Activated T-cell treated with anti-CD3 and anti-CD28 coated beads, Interleukin-2, amount 50 U/mL, for 24 hours (primary cell): ENCODE measurements around the gene RFX3.

Source experiments
- DNase-seq: peaks from one replicate; pipeline ENCODE4 v3.0.0-alpha.2; 2020
- H3K27ac Mint-ChIP-seq: 2 replicates; pipeline ENCODE4 v1.8.0; 2020; ENCODE audit warnings: mild to moderate bottlenecking, mixed read lengths
- H3K27me3 Mint-ChIP-seq: 2 replicates; pipeline ENCODE4 v1.8.0; 2020; ENCODE audit warnings: mixed read lengths
- H3K36me3 Mint-ChIP-seq: 2 replicates; pipeline ENCODE4 v1.8.0; 2020; ENCODE audit warnings: low read depth, mixed read lengths
- H3K4me1 Mint-ChIP-seq: 2 replicates; pipeline ENCODE4 v1.8.0; 2020; ENCODE audit warnings: low read depth, mixed read lengths
- H3K4me3 Mint-ChIP-seq: 2 replicates; pipeline ENCODE4 v1.8.0; 2020; ENCODE audit warnings: mild to moderate bottlenecking, moderate library complexity, mixed read lengths
- H3K9me3 Mint-ChIP-seq: 2 replicates; pipeline ENCODE4 v1.8.0; 2020; ENCODE audit warnings: mixed read lengths

Gene RFX3

GRCh38 chr9:3525836-3526164, at the start of gene RFX3:
Gene RFX3, minus strand, starts transcription at chr9:3526001. Its CDS starts 130,413 bp downstream, at chr9:3395588.
- DNase-seq: no peak
- Mint-ChIP-seq H3K27me3 (no peaks in the 10 kb centered on the region), H3K36me3 (peaks cover 58% of the 10 kb centered on the region), H3K4me3 (peak within 1 kb of the TSS; percentile 96), H3K4me1 (peaks cover 56% of the 10 kb centered on the region), H3K27ac (peak within 1 kb of the TSS; percentile 100), H3K9me3 (no peaks in the 10 kb centered on the region)

DNA sequence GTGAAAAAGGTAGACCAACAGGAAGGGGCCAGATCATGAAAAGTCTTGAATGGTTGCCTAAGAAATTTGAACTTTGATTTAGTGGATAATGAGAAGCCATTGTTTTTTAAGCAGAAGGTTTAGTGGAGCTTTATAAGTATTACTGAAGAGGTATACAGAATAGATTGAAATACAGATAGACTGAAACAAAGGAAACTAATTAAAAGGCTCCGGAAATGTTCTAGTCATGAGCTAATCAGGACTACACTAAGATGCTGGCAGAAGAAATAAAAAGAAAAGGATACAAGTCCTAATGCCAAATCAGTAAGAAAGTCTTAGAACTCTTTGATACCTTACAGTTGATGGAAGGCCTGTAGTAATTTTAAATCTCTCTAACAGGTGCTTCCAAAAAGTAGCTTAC, 45.7 kb upstream of the RFX3 start:
- H3K9me3 Mint-ChIP-seq: no peaks in the 10 kb centered on the region
- DNase-seq: no peak
- no peak overlapping the region for H3K4me3 Mint-ChIP-seq
- no peaks in the 10 kb centered on the region for H3K36me3 Mint-ChIP-seq
- no peaks in the 10 kb centered on the region for H3K27me3 Mint-ChIP-seq
- peaks cover 7% of the 10 kb centered on the region for H3K4me1 Mint-ChIP-seq
- H3K27ac Mint-ChIP-seq: no peak overlapping the region

DNA sequence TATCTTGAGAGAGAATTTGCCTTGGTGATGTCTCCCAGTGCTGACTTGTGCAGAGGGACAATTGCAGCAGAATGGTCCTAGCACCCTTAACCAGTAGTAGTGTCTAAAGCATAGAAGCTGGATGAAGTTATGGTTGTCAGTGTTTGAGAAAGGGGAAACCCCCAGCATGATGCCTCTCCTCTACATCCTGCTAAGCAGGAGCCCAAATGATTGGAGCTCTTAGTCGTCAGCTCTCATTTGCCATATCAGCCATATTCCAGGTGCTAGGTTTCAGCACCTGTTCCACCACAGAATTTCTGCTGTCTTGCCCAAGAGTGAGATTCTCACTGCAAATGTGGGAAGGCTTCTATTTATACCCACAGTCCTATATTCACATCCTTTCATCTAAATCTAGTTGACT, 43.7 kb upstream of the RFX3 start:
- H3K9me3 Mint-ChIP-seq: no peaks in the 10 kb centered on the region
- DNase-seq: no peak
- no peak overlapping the region for H3K27ac Mint-ChIP-seq
- no peaks in the 10 kb centered on the region for H3K27me3 Mint-ChIP-seq
- H3K36me3 Mint-ChIP-seq: no peaks in the 10 kb centered on the region
- peaks cover 7% of the 10 kb centered on the region for H3K4me1 Mint-ChIP-seq
- no peak overlapping the region for H3K4me3 Mint-ChIP-seq

DNA sequence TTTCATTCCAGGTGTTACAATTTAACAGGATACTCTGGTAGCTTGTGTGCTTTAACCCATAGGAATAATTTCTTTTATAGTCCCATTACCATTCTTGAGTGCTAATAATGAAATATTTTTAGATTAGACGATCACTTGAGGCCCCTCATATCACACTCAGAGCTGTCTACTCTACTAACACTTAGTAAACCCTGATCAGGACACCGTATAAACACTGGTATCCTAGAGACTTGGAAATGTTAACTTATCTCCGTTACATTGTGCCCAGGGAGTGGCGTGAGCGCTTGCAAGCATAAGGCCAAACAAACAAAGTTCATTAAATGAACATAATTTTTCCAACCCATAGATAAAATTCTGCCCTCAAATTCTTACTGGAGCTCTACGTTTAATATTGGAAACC, 42.2 kb upstream of the RFX3 start:
- Mint-ChIP-seq H3K4me3 (no peak overlapping the region), H3K36me3 (no peaks in the 10 kb centered on the region), H3K27me3 (no peaks in the 10 kb centered on the region), H3K4me1 (peaks cover 7% of the 10 kb centered on the region), H3K9me3 (no peaks in the 10 kb centered on the region), H3K27ac (no peak overlapping the region)
- no peak for DNase-seq

DNA sequence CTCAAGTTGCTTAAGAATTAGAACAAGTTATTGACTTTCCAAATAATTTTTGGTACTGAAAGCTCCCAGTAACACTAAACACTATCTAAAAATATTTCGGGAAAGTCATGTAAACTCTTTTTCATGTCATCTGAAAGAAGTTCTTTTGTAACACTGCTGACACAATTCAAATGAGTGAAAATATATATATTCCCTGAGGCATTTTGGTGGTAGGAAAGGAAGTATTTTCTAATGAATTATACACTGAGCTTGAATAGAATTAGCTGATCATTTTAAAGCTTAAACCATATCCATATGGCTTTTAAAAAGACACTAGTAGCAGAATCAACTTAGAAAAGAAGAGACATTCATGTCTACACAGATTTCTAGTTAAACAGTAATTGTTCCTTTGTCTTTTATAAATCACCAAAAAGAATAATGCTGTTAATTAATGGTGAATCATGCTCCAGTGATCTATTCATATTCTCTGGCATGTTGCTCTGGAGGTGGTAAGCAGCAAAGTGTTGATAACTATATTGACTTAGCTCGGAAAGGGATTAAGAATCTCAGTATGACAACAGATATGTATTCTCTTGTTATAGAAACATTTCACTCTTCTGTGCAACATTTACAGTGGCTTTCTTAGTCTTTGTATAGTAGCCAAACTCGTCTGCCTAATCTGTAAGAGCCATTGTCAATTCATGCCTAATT, 27.4 kb upstream of the RFX3 start:
- Mint-ChIP-seq H3K27ac (no peak overlapping the region), H3K9me3 (no peaks in the 10 kb centered on the region), H3K36me3 (peaks cover 12% of the 10 kb centered on the region)

DNA sequence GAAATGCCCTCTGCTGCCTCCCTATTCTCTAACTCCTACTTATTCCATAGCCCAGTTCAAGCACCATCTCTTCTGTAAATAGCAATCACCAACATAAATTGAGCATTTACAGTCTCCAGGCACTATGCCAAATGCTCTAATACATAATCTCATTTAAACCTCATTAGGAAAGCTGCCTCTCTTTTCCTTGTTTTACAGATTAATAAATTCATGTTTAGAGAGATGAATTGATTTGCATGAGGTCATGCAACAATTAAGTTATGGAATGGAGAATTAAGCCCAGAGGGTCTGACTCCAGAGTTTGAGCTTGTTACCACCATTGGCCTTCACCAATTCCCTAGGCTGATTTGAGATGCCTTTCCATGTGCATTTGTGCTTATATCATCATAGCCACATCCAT, 23.4 kb upstream of the RFX3 start:
- H3K27ac Mint-ChIP-seq: no peak overlapping the region
- peaks cover 5% of the 10 kb centered on the region for H3K4me1 Mint-ChIP-seq
- no peaks in the 10 kb centered on the region for H3K27me3 Mint-ChIP-seq
- H3K4me3 Mint-ChIP-seq: no peak overlapping the region
- DNase-seq: no peak
- no peaks in the 10 kb centered on the region for H3K9me3 Mint-ChIP-seq
- peaks cover 10% of the 10 kb centered on the region for H3K36me3 Mint-ChIP-seq

More for the DNA sequence above, 27.4 kb upstream of the RFX3 start:
- H3K4me3 Mint-ChIP-seq: no peak overlapping the region
- DNase-seq: no peak
- no peaks in the 10 kb centered on the region for H3K4me1 Mint-ChIP-seq
- H3K27me3 Mint-ChIP-seq: no peaks in the 10 kb centered on the region

GRCh38 chr9:3548648-3549047, 22.8 kb upstream of the RFX3 start:
- Mint-ChIP-seq H3K4me1 (peaks cover 11% of the 10 kb centered on the region), H3K36me3 (peaks cover 10% of the 10 kb centered on the region), H3K27me3 (no peaks in the 10 kb centered on the region), H3K27ac (no peak overlapping the region), H3K4me3 (no peak overlapping the region), H3K9me3 (no peaks in the 10 kb centered on the region)
- DNase-seq: no peak

DNA sequence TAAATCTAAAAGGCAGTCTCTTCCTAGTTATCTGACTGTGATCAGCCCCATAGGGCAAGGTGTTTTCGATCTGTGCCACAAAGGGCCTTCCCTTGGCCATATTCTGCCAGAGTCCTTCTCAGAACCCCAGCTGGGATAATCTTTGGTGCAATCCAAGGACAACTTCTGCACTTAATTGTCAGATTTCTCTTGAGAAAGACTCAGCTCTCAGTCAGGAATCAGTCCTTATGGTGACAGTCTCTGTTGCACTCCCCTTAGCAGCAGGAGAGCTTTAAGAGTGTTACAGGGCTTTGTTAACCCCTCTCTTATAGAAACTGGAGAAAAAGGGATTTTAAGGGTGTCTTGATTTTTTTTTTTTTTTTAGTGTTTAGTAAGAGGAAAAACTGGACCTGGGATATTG, 15.4 kb upstream of the RFX3 start:
- Mint-ChIP-seq H3K4me3 (no peak overlapping the region), H3K27ac (no peak overlapping the region), H3K4me1 (peaks cover 26% of the 10 kb centered on the region), H3K27me3 (no peaks in the 10 kb centered on the region), H3K36me3 (no peaks in the 10 kb centered on the region), H3K9me3 (no peaks in the 10 kb centered on the region)
- DNase-seq: no peak

GRCh38 chr9:3534614-3535404, 9.0 kb upstream of the RFX3 start:
- H3K27ac Mint-ChIP-seq: peak overlapping the region; percentile 39

GRCh38 chr9:3532158-3532557, 6.4 kb upstream of the RFX3 start:
- Mint-ChIP-seq H3K9me3 (no peaks in the 10 kb centered on the region), H3K4me3 (no peak overlapping the region), H3K27ac (no peak overlapping the region), H3K4me1 (peaks cover 68% of the 10 kb centered on the region), H3K27me3 (no peaks in the 10 kb centered on the region), H3K36me3 (peaks cover 38% of the 10 kb centered on the region)
- no peak for DNase-seq

More at GRCh38 chr9:3534614-3535404, 9.0 kb upstream of the RFX3 start:
- H3K4me3 Mint-ChIP-seq: no peak overlapping the region
- H3K27me3 Mint-ChIP-seq: no peaks in the 10 kb centered on the region
- no peaks in the 10 kb centered on the region for H3K9me3 Mint-ChIP-seq
- H3K4me1 Mint-ChIP-seq: peaks cover 46% of the 10 kb centered on the region
- DNase-seq: no peak
- H3K36me3 Mint-ChIP-seq: peaks cover 24% of the 10 kb centered on the region

DNA sequence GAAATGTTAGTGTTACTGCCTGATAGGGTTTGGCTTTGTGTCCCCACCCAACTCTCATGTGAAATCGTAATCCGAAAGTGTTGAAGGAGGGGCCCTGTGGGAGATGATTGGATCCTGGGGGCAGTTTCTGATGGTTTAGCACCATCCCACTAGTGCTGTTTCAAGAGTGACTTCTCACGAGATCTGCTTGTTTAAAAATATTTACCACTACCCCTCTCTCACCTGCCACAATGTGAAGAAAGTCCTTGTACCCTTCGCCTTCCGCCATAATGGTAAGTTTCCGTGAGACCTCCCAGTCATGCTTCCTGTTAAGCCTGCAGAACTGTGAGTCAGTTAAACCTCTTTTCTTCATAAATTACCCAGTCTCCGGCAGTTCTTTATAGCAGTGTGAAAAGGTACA, 2.6 kb upstream of the RFX3 start:
- H3K27me3 Mint-ChIP-seq: no peaks in the 10 kb centered on the region
- H3K4me1 Mint-ChIP-seq: peaks cover 53% of the 10 kb centered on the region
- H3K36me3 Mint-ChIP-seq: peaks cover 64% of the 10 kb centered on the region
- peak; percentile 56 for DNase-seq
- H3K9me3 Mint-ChIP-seq: no peaks in the 10 kb centered on the region
- peak overlapping the region; percentile 100 for H3K27ac Mint-ChIP-seq
- peak overlapping the region; percentile 96 for H3K4me3 Mint-ChIP-seq

DNA sequence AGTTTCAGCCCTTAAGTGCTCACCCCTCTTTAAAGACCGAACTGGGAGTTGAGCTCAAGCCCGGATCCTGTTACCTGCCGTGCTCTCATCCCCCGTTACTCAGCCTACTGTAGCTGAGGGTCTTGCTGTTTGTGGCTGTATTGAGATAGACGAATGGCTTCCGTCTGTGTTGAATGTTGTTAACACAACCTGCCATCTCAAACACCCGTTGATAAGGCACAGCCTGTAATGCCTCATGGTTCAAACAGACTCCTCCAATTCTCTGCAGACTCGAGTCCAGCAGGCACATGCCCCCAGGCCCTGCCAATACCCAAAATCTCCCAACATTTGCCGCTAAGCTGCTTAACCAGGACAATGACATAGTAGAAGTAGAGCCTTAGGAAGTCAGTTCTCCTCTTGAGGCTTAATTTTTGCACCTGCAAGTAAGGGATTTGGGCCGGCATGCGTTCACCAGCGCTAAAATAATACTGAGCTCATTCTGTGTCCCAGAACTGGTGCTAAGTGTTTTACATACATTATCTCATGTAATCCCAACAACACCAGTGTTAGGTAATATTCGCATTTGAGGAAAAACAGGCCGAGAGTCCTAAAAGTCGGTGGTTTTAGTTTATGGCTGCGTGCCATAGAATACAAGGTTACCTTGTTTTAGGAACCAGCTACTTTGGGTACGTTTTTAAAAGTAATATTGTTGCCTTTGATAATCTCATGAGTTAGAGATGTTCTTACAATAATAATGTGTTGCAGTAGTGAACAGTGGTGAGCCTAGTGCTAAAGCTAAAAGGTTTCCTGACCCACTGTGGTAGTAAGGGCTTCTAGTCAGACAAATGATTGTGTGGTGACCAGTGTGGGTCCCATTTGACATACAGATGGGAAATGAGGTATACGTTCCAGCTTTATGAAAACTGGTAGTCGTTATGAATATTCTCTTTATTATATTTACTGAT, 1.5 kb upstream of the RFX3 start:
- H3K27ac Mint-ChIP-seq: peak overlapping the region; percentile 100
- peaks cover 56% of the 10 kb centered on the region for H3K4me1 Mint-ChIP-seq
- no peaks in the 10 kb centered on the region for H3K9me3 Mint-ChIP-seq
- peak overlapping the region; percentile 96 for H3K4me3 Mint-ChIP-seq
- peaks cover 61% of the 10 kb centered on the region for H3K36me3 Mint-ChIP-seq
- H3K27me3 Mint-ChIP-seq: no peaks in the 10 kb centered on the region
- DNase-seq: no peak

DNA sequence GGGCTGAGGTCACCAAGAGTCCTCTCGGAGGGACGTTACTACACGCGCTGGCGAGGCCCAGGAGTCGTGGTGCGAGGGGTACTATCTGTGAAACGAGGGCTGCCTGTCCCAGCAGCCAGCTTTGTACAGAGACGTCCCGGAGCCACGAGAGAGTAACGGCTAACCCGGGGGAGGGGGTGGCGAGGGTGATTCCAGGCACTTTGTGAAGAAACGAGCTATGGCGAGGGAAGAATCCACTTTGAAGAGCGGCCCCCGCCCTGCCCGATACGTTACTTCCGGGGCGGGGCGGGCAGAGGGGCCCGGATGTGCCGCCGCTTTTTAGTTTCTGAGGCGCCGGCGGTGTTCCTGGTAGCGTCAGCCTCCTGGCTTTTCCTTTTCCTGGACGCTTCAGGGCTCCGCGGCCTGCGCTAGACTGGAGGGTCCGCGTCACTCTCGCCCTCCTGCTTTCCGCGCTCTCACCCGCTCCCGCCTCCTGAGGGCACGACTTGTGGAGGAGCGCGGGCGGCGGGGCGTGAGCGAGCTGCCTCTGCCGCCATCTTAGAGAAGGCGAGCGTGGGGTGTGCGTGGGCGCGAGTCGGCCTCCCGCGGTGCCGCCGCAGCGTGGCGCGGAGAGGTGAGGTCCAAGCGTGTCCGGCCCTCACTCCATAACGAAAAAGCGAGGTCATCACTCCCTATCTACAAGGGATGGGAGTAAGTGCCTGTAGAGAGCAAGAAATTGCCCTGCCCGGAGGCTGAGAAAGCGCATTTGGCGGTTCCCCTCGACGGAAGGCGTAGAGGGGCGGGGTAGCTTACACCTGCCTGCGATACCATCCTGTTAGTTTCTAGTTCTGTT, 580 bp upstream of the RFX3 start:
- Mint-ChIP-seq H3K9me3 (no peaks in the 10 kb centered on the region), H3K4me1 (peaks cover 59% of the 10 kb centered on the region), H3K27ac (peak overlapping the region; percentile 100), H3K4me3 (peak overlapping the region; percentile 96), H3K27me3 (no peaks in the 10 kb centered on the region), H3K36me3 (peaks cover 61% of the 10 kb centered on the region)
- peak; percentile 94 for DNase-seq
